ENCODE results near the gene MEGF11. TPM values are rescaled to one million over a fixed set of nuclear protein-coding genes. Genes with fewer than 3 reads are reported as not detected.

MEGF11 gene
- total RNA-seq, 1 donor from 2014 or later: not detected

- DNase-seq (ENCODE audit: low read depth) (no peak), FAIRE-seq (no peak)
- H3K36me3 ChIP-seq (ENCODE audit: control insufficient read depth, insufficient read depth, low read length): no peaks in the 10 kb centered on the region
- TF ChIP-seq, protein P1, sequence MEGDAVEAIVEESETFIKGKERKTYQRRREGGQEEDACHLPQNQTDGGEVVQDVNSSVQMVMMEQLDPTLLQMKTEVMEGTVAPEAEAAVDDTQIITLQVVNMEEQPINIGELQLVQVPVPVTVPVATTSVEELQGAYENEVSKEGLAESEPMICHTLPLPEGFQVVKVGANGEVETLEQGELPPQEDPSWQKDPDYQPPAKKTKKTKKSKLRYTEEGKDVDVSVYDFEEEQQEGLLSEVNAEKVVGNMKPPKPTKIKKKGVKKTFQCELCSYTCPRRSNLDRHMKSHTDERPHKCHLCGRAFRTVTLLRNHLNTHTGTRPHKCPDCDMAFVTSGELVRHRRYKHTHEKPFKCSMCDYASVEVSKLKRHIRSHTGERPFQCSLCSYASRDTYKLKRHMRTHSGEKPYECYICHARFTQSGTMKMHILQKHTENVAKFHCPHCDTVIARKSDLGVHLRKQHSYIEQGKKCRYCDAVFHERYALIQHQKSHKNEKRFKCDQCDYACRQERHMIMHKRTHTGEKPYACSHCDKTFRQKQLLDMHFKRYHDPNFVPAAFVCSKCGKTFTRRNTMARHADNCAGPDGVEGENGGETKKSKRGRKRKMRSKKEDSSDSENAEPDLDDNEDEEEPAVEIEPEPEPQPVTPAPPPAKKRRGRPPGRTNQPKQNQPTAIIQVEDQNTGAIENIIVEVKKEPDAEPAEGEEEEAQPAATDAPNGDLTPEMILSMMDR (IDR thresholded peaks at IDR 0.05; ENCODE audit: insufficient read depth, low read length, severe bottlenecking): no peak
- H3K27me3 ChIP-seq (ENCODE audit: control insufficient read depth, insufficient read depth, low read length): no peaks in the 10 kb centered on the region
- no peak overlapping the region for H3K4me3 ChIP-seq (ENCODE audit: low read depth, low read length)
These were observed 151.7 kb downstream of the MEGF11 start for GRCh38 chr15:66101715-66102395.

- TF ChIP-seq, protein P1 (IDR thresholded peaks at IDR 0.05; ENCODE audit: insufficient read depth, low read length, severe bottlenecking): no peak
- no peaks in the 10 kb centered on the region for H3K27me3 ChIP-seq (ENCODE audit: control insufficient read depth, insufficient read depth, low read length)
- FAIRE-seq: no peak
- no peak overlapping the region for H3K4me3 ChIP-seq (ENCODE audit: low read depth, low read length)
- no peak for DNase-seq (ENCODE audit: low read depth)
- H3K36me3 ChIP-seq (ENCODE audit: control insufficient read depth, insufficient read depth, low read length): no peaks in the 10 kb centered on the region
These were observed 152.8 kb downstream of the MEGF11 start for GRCh38 chr15:66100761-66101160.

- FAIRE-seq (no peak), DNase-seq (ENCODE audit: low read depth) (no peak)
- Histone ChIP-seq H3K27me3 (ENCODE audit: control insufficient read depth, insufficient read depth, low read length) (no peaks in the 10 kb centered on the region), H3K36me3 (ENCODE audit: control insufficient read depth, insufficient read depth, low read length) (no peaks in the 10 kb centered on the region), H3K4me3 (ENCODE audit: low read depth, low read length) (no peak overlapping the region)
- TF ChIP-seq, protein P1 (IDR thresholded peaks at IDR 0.05; ENCODE audit: insufficient read depth, low read length, severe bottlenecking): no peak
These were observed 153.4 kb downstream of the MEGF11 start for GRCh38 chr15:66099950-66100671.

- DNase-seq (ENCODE audit: low read depth) (no peak), FAIRE-seq (no peak)
- Histone ChIP-seq H3K27me3 (ENCODE audit: control insufficient read depth, insufficient read depth, low read length) (peaks cover 2% of the 10 kb centered on the region), H3K4me3 (ENCODE audit: low read depth, low read length) (no peak overlapping the region), H3K36me3 (ENCODE audit: control insufficient read depth, insufficient read depth, low read length) (no peaks in the 10 kb centered on the region)
- TF ChIP-seq, protein P1 (IDR thresholded peaks at IDR 0.05; ENCODE audit: insufficient read depth, low read length, severe bottlenecking): no peak
These were observed 155.6 kb downstream of the MEGF11 start for GRCh38 chr15:66098022-66098363.

DNA sequence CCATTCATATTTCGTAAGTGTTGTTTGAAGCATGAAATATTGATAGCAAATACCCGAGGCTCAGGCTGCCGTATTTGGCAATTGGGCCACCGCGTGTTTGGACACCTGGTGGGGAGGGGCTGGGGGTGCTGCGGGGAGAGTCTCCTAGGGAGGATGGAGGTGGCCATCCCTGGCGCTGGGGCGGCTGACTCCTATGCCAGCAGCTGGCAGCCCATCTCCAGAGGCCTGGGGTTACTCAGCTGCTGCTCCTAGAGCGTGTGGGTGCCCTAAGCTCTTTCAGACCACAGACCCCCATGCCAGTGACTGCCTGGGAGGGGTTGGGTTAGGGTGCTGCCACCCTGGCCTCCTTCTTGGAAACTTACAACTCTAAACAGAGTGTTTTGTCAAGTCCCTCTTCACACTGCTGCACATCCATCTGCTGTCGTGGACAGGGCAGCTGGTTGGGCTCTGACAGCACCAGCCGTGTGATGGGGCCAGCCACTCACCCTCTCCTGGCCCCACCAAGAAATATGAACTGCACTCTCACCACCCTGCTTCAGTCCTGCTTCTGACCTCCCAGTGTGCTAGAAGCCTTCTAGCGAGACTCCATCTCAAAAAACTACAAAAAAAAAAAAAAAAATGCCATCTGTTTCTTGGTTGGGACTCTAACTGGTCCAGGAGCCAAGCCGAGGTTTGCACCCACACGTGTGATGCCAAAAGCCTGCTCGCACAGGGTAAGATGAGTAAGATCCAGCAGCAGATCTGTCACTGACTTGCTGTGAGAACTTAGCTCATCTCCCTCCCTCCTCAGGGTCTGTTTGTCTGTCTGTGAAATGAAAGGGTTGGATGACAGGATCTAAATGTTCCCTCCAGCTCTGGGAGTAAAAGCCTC, 156.2 kb downstream of the MEGF11 start:
- no peak for DNase-seq (ENCODE audit: low read depth)
- peaks cover 2% of the 10 kb centered on the region for H3K27me3 ChIP-seq (ENCODE audit: control insufficient read depth, insufficient read depth, low read length)
- no peak for FAIRE-seq
- no peaks in the 10 kb centered on the region for H3K36me3 ChIP-seq (ENCODE audit: control insufficient read depth, insufficient read depth, low read length)
- TF ChIP-seq, protein P1 (IDR thresholded peaks at IDR 0.05; ENCODE audit: insufficient read depth, low read length, severe bottlenecking): no peak
- H3K4me3 ChIP-seq (ENCODE audit: low read depth, low read length): no peak overlapping the region
